Limb (tissue), 2 donors: ENCODE measurements around the gene PRRG4.
"Not testable (repeated sequence)": the region's sequence is repeated elsewhere in the genome, so short reads cannot be mapped to it uniquely, and the experiment has no call there.

ENCODE experiments used
- DNase-seq, 2 donors: peaks; one replicate each; pipeline ENCODE4 v3.0.0-alpha.2; 2016; ENCODE audit errors: extremely low spot score in 2 of 2

The PRRG4 gene

GRCh38 chr11:32830413-32830738 is 649 bp downstream of the PRRG4 start:
- no peak for DNase-seq

- no peak for DNase-seq
Measured at GRCh38 chr11:32830796-32831195, 1.1 kb downstream of the PRRG4 start.

- no peak for DNase-seq
Measured at GRCh38 chr11:32831221-32831620, 1.5 kb downstream of the PRRG4 start.

GRCh38 chr11:32833921-32834320 is 4.2 kb downstream of the PRRG4 start:
- DNase-seq: no peak

- DNase-seq: no peak
Measured at GRCh38 chr11:32836946-32837345, 7.2 kb downstream of the PRRG4 start.

- DNase-seq: no peak
Measured at GRCh38 chr11:32838505-32839274, 9.0 kb downstream of the PRRG4 start.

- DNase-seq: no peak
Measured at GRCh38 chr11:32839308-32839707, 9.6 kb downstream of the PRRG4 start.

GRCh38 chr11:32840587-32840986 is 10.9 kb downstream of the PRRG4 start:
- no peak for DNase-seq

- DNase-seq: no peak
Measured at GRCh38 chr11:32843544-32843943, 13.8 kb downstream of the PRRG4 start.

GRCh38 chr11:32847511-32847910 is 17.8 kb downstream of the PRRG4 start:
- DNase-seq: no peak

GRCh38 chr11:32849761-32850160 is 20.0 kb downstream of the PRRG4 start:
- no peak for DNase-seq

- no peak for DNase-seq
Measured at GRCh38 chr11:32851251-32851650, 21.5 kb downstream of the PRRG4 start.

GRCh38 chr11:32852207-32852606 is 22.5 kb downstream of the PRRG4 start:
- DNase-seq: no peak

GRCh38 chr11:32855601-32856000 is 25.9 kb downstream of the PRRG4 start:
- DNase-seq: no peak

GRCh38 chr11:32858731-32859130 is 29.0 kb downstream of the PRRG4 start:
- no peak for DNase-seq

- no peak for DNase-seq
Measured at GRCh38 chr11:32861850-32862577, 32.3 kb downstream of the PRRG4 start.

- DNase-seq: no peak
Measured at GRCh38 chr11:32864555-32864954, 34.8 kb downstream of the PRRG4 start.

- not testable (repeated sequence) for DNase-seq
Measured at GRCh38 chr11:32868752-32869151, 39.0 kb downstream of the PRRG4 start.

GRCh38 chr11:32870676-32871075 is 40.9 kb downstream of the PRRG4 start:
- DNase-seq: no peak

GRCh38 chr11:32874132-32874531 is 44.4 kb downstream of the PRRG4 start:
- no peak for DNase-seq

- DNase-seq: no peak
Measured at GRCh38 chr11:32881286-32881685, 51.6 kb downstream of the PRRG4 start.

GRCh38 chr11:32883421-32883820 is 53.7 kb downstream of the PRRG4 start:
- DNase-seq: no peak

GRCh38 chr11:32884023-32884422 is 54.3 kb downstream of the PRRG4 start:
- no peak for DNase-seq
